ENCODE data around the gene ACAD10.
"Not testable (repeated sequence)": the region's sequence is repeated elsewhere in the genome, so short reads cannot be mapped to it uniquely, and the experiment has no call there.

Gene ACAD10

GRCh38 chr12:111687952-111688351, 2.1 kb downstream of the ACAD10 start:
- no peak for DNase-seq

DNA sequence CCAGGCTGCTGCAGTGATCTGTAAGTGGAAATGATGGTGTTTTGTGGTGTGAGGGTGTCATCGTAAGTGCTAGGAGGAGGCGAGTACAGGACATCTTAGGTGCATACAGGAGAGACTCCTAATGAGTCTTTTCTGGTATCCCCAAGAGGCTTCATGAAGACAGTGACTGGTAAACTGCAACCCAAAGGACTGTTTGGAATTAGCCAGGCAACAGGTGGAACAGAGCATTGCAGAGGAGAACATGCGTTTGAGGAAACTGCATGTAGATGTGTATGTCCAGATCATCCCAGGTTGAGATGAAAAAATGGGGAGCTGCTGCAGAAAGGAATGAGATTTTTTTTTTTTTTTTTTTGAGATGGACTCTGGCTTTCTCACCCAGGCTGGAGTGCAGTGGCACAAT, 5.4 kb downstream of the ACAD10 start:
- no peak for DNase-seq

DNA sequence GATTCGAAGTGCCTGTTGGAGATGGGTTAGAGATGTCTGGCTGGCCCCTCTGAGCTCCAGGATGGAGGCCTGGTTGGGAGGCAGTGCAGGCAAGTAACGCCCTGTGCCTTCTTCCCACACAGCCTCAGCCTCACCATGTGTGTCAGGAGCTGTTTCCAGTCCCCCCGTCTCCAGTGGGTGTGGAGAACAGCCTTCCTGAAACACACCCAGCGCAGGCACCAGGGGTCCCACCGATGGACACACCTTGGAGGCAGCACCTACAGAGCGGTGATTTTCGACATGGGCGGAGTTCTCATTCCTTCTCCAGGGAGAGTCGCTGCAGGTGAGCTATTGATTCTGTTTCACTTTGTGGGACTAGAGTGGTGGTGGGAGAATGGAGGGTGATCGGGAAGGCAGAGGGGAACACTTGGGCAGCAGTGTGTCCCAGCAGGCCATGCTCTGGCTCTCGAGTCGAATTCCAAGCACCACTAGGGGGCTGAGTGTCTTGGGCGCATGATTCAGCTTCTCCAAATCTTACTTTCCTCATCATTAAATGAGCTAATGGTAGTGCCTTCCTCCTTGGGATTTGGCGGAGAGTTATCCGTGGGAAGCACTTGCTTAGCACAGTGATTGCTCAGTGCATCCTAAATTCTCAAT, 6.8 kb downstream of the ACAD10 start:
- no peak for DNase-seq

GRCh38 chr12:111693818-111694217, 8.0 kb downstream of the ACAD10 start:
- no peak for DNase-seq

DNA sequence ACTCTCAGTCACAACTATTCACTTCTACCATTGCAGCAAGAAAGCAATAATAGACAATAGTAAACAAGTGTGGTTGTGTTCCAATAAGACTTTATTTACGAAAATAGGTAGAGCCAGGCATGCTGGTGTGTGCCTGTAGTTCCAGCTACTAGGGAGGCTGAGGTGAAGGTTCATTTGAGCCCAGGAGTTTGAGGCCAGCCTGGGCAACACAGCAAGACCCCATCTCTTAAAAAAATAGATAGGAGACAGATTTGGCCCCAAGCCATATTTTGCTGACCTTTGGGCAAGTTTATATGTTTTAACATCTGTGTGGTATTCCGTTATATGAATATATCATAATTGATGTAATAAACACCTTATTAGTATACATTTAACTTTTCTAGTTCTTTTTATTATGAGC, 14.1 kb downstream of the ACAD10 start:
- no peak for DNase-seq

GRCh38 chr12:111705672-111706071, 19.8 kb downstream of the ACAD10 start:
- no peak for DNase-seq

DNA sequence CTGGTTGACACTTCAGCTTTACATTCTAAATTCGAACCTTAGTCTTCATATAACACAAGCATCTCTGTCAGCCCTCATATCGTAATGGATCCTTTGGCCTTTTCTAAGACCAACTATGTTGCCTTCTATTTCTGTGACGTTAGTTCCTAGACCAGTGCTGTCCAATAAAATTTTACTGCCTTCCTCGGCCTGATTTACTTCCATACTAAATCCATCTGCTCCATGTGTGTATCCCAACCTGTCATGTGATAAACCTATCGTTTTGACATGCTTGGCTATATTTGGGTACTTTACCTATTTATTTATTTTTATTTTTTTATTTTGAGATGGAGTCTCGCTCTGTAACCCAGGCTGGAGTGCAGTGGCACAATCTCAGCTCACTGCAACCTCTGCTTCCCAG, 20.3 kb downstream of the ACAD10 start:
- no peak for DNase-seq

GRCh38 chr12:111715279-111715678, 29.4 kb downstream of the ACAD10 start:
- DNase-seq = no peak

GRCh38 chr12:111719316-111719715, 33.5 kb downstream of the ACAD10 start:
- DNase-seq = not testable (repeated sequence)

DNA sequence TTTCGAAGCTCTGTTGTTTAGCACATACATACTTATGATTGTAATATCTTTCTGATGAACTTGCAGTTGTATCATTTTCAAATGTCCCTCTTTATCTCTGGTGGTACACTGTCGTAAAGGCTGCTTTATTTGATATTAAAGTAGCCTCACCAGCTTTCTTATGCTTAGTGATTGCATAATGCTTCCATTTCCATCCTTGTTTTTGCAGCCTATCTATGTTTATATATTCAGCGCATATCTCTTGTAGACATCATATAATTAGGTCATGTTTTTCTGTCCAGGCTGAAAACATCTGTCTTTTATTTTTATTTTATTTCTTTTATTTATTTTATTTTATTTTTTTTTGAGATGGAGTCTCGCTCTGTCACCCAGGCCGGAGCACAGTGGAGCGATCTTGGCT, 34.6 kb downstream of the ACAD10 start:
- DNase-seq = no peak

- DNase-seq = not testable (repeated sequence)
Measured at GRCh38 chr12:111723646-111724360, 38.0 kb downstream of the ACAD10 start.

- DNase-seq = no peak
Measured at GRCh38 chr12:111728795-111729194, 42.9 kb downstream of the ACAD10 start.

DNA sequence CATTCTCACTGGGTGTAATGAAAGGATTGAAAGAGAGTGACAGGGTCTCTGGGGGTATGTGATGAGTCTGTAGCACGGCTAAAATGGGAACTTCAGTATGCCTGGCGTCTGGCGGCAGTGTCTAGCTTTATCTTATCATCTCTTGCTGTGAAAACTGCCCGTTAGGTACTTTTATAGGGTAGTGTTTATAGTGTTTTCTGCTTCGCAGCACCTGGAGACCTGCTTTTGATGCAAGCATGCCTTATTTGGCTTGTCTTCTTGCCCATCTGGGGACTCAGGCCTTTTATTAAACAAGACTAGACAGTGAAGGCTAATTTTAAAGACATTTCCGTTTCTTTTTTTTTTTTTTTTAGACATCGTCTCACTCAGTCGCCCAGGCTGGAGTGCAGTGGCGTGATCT, 44.6 kb downstream of the ACAD10 start:
- DNase-seq = no peak

GRCh38 chr12:111732786-111733185, 46.9 kb downstream of the ACAD10 start:
- DNase-seq = no peak

GRCh38 chr12:111733340-111733915, 47.6 kb downstream of the ACAD10 start:
- DNase-seq = no peak

- not testable (repeated sequence) for DNase-seq
Measured at GRCh38 chr12:111739524-111739923, 53.7 kb downstream of the ACAD10 start.

GRCh38 chr12:111741235-111741812, 55.5 kb downstream of the ACAD10 start:
- DNase-seq = no peak

DNA sequence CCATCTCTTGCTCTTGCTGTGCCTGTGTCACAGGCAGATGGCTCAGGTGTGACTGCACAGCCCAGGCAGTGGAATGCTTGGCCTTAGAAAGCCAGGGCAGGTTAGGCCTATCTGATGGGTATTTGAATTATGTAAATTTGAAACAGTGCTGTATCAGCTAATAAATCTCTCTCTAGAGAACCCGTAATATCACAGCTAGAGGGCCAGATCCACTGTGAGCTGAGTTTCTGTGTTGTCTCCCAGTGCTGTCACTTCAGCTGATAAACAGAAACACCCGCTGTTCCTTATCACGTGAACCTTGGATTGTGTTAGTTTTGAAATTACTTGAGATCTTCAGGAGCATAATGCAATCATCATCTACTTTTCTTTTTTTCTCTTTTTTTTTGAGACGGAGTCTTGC, 59.4 kb downstream of the ACAD10 start:
- no peak for DNase-seq

DNA sequence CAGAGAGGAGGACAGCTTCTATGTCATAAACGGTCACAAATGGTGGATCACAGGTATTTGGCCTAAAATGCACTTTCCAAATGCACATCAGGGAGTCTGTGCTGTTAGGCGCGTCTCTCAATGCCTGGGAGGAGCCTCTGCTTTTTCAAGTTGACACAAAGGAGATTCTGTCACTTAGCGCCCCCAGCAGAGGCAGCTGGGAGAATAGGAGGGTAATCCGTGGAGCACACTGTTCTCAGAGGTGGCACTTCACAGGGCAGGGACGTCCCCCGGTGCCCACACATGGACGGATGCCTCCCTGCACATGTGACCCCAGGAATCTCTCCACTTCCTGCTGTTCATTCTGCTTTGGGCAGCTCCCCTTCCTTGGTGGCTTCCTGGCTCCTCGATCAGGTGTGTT, 61.5 kb downstream of the ACAD10 start:
- DNase-seq = no peak

DNA sequence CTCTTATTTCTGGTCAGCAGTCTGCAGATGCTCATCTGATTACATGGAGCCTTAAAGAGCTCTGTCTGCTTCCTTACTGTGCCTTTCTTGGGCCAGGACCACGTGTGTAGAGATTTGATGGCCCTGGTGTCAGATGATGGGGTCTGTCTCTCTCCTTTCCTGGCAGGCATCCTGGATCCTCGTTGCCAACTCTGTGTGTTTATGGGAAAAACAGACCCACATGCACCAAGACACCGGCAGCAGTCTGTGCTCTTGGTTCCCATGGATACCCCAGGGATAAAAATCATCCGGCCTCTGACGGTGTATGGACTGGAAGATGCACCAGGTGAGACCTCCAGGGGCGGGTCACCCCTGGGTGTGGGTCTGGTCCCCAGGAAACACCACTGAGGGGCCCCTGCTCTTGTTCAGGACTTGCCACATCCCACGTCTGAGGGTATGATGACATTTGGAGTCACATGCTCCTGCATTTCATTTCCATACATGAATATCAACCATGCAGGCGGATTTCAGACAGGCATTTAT, 62.4 kb downstream of the ACAD10 start:
- DNase-seq = no peak

DNA sequence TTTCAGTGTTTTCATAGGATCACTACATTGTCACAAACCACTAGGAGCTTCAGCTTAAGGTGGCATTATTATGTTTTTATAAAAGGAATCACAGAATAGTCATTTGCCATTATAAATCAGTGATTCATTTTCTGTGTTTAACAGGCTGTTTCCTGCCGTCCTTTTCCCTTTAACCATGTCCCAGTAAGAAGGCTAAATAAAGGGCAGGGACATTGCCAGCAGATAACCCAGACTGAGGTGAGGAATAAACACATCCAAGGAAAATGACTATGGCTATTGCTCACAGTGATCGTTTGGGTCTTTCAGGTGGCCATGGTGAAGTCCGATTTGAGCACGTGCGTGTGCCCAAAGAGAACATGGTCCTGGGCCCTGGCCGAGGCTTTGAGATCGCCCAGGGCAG, 63.0 kb downstream of the ACAD10 start:
- no peak for DNase-seq

- DNase-seq = no peak
Measured at GRCh38 chr12:111749391-111749790, 63.5 kb downstream of the ACAD10 start.

GRCh38 chr12:111753144-111753881, 67.5 kb downstream of the ACAD10 start:
- no peak for DNase-seq
